Neural progenitor cell (in vitro differentiated cells): ENCODE results near the gene MACROH2A1.

Experiments
- EZH2 ChIP-seq: fragments of 200-600 bp; sonication (generic); IDR thresholded peaks from 2 replicates; pipeline ENCODE4 v1.6.1; 2017; ENCODE audit warnings: antibody characterized with exemption, mild to moderate bottlenecking, moderate library complexity
- TF ChIP-seq, protein P1 (sequence below): fragments of 200-600 bp; sonication (generic); IDR thresholded peaks from 2 replicates; pipeline ENCODE4 v1.5.1; 2017; ENCODE audit warnings: antibody characterized with exemption, mild to moderate bottlenecking

DNA sequence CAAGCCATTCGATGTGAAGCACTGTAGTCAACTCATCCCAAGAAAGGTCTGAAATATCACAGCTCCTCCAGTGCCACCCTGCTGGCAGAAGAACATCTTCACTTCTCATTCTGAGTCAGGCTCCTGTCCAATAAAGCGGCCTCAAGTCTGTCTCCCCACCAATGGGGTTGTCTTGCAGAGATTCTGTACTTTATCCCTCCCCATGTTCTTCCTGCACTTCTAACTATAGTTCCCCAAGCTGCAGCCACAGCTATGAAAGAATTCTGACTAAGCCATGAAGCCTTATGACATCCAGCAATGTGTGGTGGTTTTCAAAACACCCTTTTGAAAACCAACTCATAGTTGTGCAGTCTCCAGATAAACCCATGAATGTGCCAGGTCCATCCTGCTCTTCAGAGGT lies 6.8 kb downstream of the MACROH2A1 start:
- TF ChIP-seq, protein P1, sequence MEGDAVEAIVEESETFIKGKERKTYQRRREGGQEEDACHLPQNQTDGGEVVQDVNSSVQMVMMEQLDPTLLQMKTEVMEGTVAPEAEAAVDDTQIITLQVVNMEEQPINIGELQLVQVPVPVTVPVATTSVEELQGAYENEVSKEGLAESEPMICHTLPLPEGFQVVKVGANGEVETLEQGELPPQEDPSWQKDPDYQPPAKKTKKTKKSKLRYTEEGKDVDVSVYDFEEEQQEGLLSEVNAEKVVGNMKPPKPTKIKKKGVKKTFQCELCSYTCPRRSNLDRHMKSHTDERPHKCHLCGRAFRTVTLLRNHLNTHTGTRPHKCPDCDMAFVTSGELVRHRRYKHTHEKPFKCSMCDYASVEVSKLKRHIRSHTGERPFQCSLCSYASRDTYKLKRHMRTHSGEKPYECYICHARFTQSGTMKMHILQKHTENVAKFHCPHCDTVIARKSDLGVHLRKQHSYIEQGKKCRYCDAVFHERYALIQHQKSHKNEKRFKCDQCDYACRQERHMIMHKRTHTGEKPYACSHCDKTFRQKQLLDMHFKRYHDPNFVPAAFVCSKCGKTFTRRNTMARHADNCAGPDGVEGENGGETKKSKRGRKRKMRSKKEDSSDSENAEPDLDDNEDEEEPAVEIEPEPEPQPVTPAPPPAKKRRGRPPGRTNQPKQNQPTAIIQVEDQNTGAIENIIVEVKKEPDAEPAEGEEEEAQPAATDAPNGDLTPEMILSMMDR: no peak
- no peak for TF ChIP-seq EZH2
